ENCODE measurements around the gene VPS54.

The VPS54 gene

GRCh38 chr2:63866009-63866709 lies 153.1 kb downstream of the VPS54 start:
- Histone ChIP-seq H3K27ac (no peak overlapping the region), H3K4me3 (no peak overlapping the region)
- DNase-seq (ENCODE audit: low spot score): no peak
- TF ChIP-seq CTCF (IDR thresholded peaks at IDR 0.05): no peak

- H3K27ac ChIP-seq: no peak overlapping the region
Observed at GRCh38 chr2:63865159-63865799, 153.9 kb downstream of the VPS54 start.

GRCh38 chr2:63863707-63864106 lies 155.5 kb downstream of the VPS54 start:
- no peak overlapping the region for H3K4me3 ChIP-seq
- TF ChIP-seq CTCF (IDR thresholded peaks at IDR 0.05): no peak
- H3K27ac ChIP-seq: no peak overlapping the region
- no peak for DNase-seq (ENCODE audit: low spot score)

More at GRCh38 chr2:63865159-63865799, 153.9 kb downstream of the VPS54 start:
- no peak for TF ChIP-seq CTCF (IDR thresholded peaks at IDR 0.05)
- no peak overlapping the region for H3K4me3 ChIP-seq
- DNase-seq (ENCODE audit: low spot score): no peak

- Histone ChIP-seq H3K27ac (no peak overlapping the region), H3K4me3 (no peak overlapping the region)
- TF ChIP-seq CTCF (IDR thresholded peaks at IDR 0.05): no peak
- DNase-seq (ENCODE audit: low spot score): no peak
Observed at GRCh38 chr2:63862806-63863205, 156.4 kb downstream of the VPS54 start.

GRCh38 chr2:63861220-63861822 lies 157.9 kb downstream of the VPS54 start:
- no peak overlapping the region for H3K27ac ChIP-seq
- no peak overlapping the region for H3K4me3 ChIP-seq
- TF ChIP-seq CTCF (IDR thresholded peaks at IDR 0.05): peak; percentile 31
- no peak for DNase-seq (ENCODE audit: low spot score)

- Histone ChIP-seq H3K27ac (no peak overlapping the region), H3K4me3 (no peak overlapping the region)
- no peak for DNase-seq (ENCODE audit: low spot score)
- no peak for TF ChIP-seq CTCF (IDR thresholded peaks at IDR 0.05)
Observed at GRCh38 chr2:63858291-63858690, 160.9 kb downstream of the VPS54 start.

GRCh38 chr2:63856303-63856603 lies 163.0 kb downstream of the VPS54 start:
- H3K27ac ChIP-seq: no peak overlapping the region
- no peak for DNase-seq (ENCODE audit: low spot score)
- H3K4me3 ChIP-seq: no peak overlapping the region
- TF ChIP-seq CTCF (IDR thresholded peaks at IDR 0.05): no peak

Data from coronary artery (tissue), 2 donors.